ENCODE measurements around the gene RASL11B. TPM values are rescaled to one million over a fixed set of nuclear protein-coding genes. Genes with fewer than 3 reads are reported as not detected.
A peak's percentile ranks its signal among the peaks of the same experiment; 100 is the strongest.

Gene RASL11B
- total RNA-seq, 1 experiment from 2014 or later = 1.2 TPM

- Histone ChIP-seq H3K27me3 (no peaks in the 10 kb centered on the region), H3K9me3 (no peaks in the 10 kb centered on the region), H3K4me3 (no peak overlapping the region), H3K36me3 (no peaks in the 10 kb centered on the region)
- DNase-seq = no peak
These were observed 21.4 kb upstream of the RASL11B start for GRCh38 chr4:52840531-52841370.

- no peak overlapping the region for H3K4me3 ChIP-seq
- no peaks in the 10 kb centered on the region for H3K9me3 ChIP-seq
- no peaks in the 10 kb centered on the region for H3K36me3 ChIP-seq
- H3K27me3 ChIP-seq = no peaks in the 10 kb centered on the region
- DNase-seq = no peak
These were observed 20.2 kb upstream of the RASL11B start for GRCh38 chr4:52841682-52842456.

DNA sequence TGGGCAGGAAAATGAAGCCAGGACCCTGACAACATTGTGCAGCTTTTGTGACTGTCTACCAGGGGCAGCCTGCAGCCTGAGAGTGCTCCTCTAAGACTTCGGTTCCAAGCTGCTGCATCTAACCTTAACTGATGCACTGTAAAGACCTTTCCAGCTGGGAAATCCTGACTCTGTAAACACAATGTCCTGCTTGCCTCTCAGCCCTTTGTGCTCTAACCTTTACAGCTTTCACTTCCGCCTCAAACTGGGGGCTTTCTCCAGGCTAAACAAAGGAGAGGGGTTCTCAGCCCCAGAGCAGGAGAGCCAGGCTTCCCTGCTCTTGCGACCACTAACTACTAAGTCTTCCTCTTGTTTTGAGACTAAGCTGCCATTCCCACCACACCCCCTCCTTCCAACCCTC, 19.3 kb upstream of the RASL11B start:
- Histone ChIP-seq H3K4me3 (no peak overlapping the region), H3K9me3 (no peaks in the 10 kb centered on the region), H3K36me3 (no peaks in the 10 kb centered on the region), H3K27me3 (no peaks in the 10 kb centered on the region)
- DNase-seq = no peak

GRCh38 chr4:52843351-52843750, 18.8 kb upstream of the RASL11B start:
- no peak for DNase-seq
- H3K4me3 ChIP-seq = no peak overlapping the region
- no peaks in the 10 kb centered on the region for H3K27me3 ChIP-seq
- H3K36me3 ChIP-seq = no peaks in the 10 kb centered on the region
- no peaks in the 10 kb centered on the region for H3K9me3 ChIP-seq

- H3K27me3 ChIP-seq = no peaks in the 10 kb centered on the region
- H3K9me3 ChIP-seq = no peaks in the 10 kb centered on the region
- H3K4me3 ChIP-seq = no peak overlapping the region
- no peaks in the 10 kb centered on the region for H3K36me3 ChIP-seq
- no peak for DNase-seq
These were observed 18.2 kb upstream of the RASL11B start for GRCh38 chr4:52843958-52844357.

- Histone ChIP-seq H3K9me3 (no peaks in the 10 kb centered on the region), H3K4me3 (no peak overlapping the region), H3K36me3 (no peaks in the 10 kb centered on the region), H3K27me3 (no peaks in the 10 kb centered on the region)
- DNase-seq = no peak
These were observed 17.5 kb upstream of the RASL11B start for GRCh38 chr4:52844596-52844995.

DNA sequence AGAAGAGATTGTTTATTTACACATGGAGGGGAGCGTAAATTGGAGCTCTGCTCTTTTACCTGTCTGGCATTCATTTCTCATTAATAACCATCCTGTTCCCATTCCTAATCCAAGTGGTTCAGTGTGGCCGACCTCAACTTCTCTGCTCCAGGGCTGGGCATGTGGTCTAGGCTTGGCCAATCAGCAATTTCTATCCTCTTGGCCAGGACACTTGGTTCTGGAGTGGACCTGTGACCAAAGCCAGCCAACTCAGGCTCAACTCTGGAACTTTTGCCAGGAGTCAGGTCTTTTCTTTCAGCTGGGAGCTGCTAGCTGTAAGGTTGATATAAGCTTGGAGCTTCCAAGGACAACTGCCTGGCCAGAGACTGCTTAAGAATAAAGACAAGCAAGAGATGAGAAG, 15.6 kb upstream of the RASL11B start:
- Histone ChIP-seq H3K36me3 (no peaks in the 10 kb centered on the region), H3K27me3 (no peaks in the 10 kb centered on the region), H3K4me3 (no peak overlapping the region), H3K9me3 (no peaks in the 10 kb centered on the region)
- DNase-seq = no peak

- H3K9me3 ChIP-seq = no peaks in the 10 kb centered on the region
- no peaks in the 10 kb centered on the region for H3K36me3 ChIP-seq
- no peaks in the 10 kb centered on the region for H3K27me3 ChIP-seq
- H3K4me3 ChIP-seq = no peak overlapping the region
- no peak for DNase-seq
These were observed 13.9 kb upstream of the RASL11B start for GRCh38 chr4:52848254-52848653.

GRCh38 chr4:52850406-52851124, 11.6 kb upstream of the RASL11B start:
- H3K27me3 ChIP-seq = no peaks in the 10 kb centered on the region
- no peak for DNase-seq

DNA sequence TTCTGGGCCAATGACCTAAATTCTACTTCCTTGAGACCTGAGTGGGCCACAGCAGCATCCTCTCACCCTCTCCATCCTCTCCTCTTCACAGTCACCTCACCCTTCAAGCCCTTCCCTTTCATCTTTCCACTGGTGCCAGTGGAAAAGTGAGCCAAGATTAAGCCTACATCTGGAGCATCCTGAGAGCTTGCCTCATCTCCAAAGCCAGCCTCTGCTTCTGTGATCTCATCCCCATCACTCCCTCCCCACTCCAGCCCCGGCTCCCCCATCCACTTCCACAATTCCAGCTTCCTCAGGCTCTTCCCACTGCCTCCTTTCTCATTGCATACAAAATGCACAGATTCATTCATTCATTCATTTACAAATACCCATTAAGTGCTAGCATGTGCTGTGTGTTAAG, 10.1 kb upstream of the RASL11B start:
- H3K9me3 ChIP-seq = no peaks in the 10 kb centered on the region
- no peak for DNase-seq
- H3K36me3 ChIP-seq = no peaks in the 10 kb centered on the region
- H3K4me3 ChIP-seq = no peak overlapping the region
- no peaks in the 10 kb centered on the region for H3K27me3 ChIP-seq

More at GRCh38 chr4:52850406-52851124, 11.6 kb upstream of the RASL11B start:
- no peaks in the 10 kb centered on the region for H3K36me3 ChIP-seq
- no peak overlapping the region for H3K4me3 ChIP-seq
- no peaks in the 10 kb centered on the region for H3K9me3 ChIP-seq

- no peak for DNase-seq
- Histone ChIP-seq H3K4me3 (no peak overlapping the region), H3K36me3 (no peaks in the 10 kb centered on the region), H3K27me3 (no peaks in the 10 kb centered on the region), H3K9me3 (no peaks in the 10 kb centered on the region)
These were observed 9.4 kb upstream of the RASL11B start for GRCh38 chr4:52852711-52853110.

GRCh38 chr4:52853351-52853750, 8.8 kb upstream of the RASL11B start:
- Histone ChIP-seq H3K4me3 (no peak overlapping the region), H3K36me3 (no peaks in the 10 kb centered on the region), H3K9me3 (no peaks in the 10 kb centered on the region), H3K27me3 (no peaks in the 10 kb centered on the region)
- no peak for DNase-seq

GRCh38 chr4:52856801-52857200, 5.3 kb upstream of the RASL11B start:
- no peaks in the 10 kb centered on the region for H3K36me3 ChIP-seq
- no peak overlapping the region for H3K4me3 ChIP-seq
- DNase-seq = no peak
- peaks cover 9% of the 10 kb centered on the region for H3K27me3 ChIP-seq
- H3K9me3 ChIP-seq = no peaks in the 10 kb centered on the region

- H3K9me3 ChIP-seq = no peaks in the 10 kb centered on the region
- no peak overlapping the region for H3K4me3 ChIP-seq
- H3K36me3 ChIP-seq = no peaks in the 10 kb centered on the region; the same call in 1 of the 2 replicates
- DNase-seq = no peak
- peaks cover 9% of the 10 kb centered on the region for H3K27me3 ChIP-seq
These were observed 1.8 kb upstream of the RASL11B start for GRCh38 chr4:52860361-52860760.

- DNase-seq = no peak
- peak overlapping the region; percentile 61 for H3K4me3 ChIP-seq
- peaks cover 9% of the 10 kb centered on the region for H3K27me3 ChIP-seq
- no peaks in the 10 kb centered on the region for H3K9me3 ChIP-seq
- H3K36me3 ChIP-seq = peaks cover 7% of the 10 kb centered on the region
These were observed 820 bp upstream of the RASL11B start for GRCh38 chr4:52861171-52861823.

DNA sequence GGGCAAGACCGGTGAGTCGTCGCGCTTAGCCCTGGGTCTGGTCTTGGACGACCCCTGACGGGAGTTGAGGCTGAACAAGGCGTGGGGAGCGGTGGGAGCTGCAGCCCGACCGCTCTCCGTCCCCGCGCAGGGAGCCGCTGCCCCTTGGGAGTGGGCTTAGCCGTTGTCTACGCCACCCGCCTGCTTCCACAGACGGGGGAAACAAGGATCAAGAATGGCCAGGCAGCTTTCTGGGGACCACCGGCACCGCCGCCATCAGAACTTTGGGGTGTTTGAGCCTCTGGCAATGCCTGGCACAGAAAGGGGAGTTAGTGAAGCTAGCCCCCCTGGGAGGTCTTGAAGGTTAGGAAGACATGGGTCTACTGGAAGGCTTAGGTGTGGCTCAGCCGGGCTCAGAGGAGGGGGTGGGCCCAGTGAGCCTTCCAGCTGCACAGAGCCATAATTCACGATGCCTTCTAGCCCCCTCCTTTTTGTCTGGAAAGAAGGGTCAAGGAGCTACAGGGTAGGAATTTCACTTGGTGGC, 583 bp downstream of the RASL11B start:
- Histone ChIP-seq H3K4me3 (peak overlapping the region; percentile 61), H3K9me3 (no peaks in the 10 kb centered on the region), H3K36me3 (peaks cover 10% of the 10 kb centered on the region), H3K27me3 (peaks cover 9% of the 10 kb centered on the region)
- DNase-seq = no peak
